Testis (tissue), 3 donors: ENCODE results near the gene ATP2C1. TPM values are rescaled to one million over a fixed set of nuclear protein-coding genes. Genes with fewer than 3 reads are reported as not detected.

ENCODE experiments used
- DNase-seq: peaks from one replicate; pipeline ENCODE4 v3.0.0-alpha.2; 2019
- H3K27ac ChIP-seq, 2 donors: fragments of 200-600 bp; sonication (generic); one replicate each; pipeline ENCODE4 v1.5.1; 2019
- H3K27me3 ChIP-seq: fragments of 200-600 bp; sonication (generic); one replicate; pipeline ENCODE4 v1.5.1; 2019
- H3K36me3 ChIP-seq: fragments of 200-600 bp; sonication (generic); one replicate; pipeline ENCODE4 v1.5.1; 2017; ENCODE audit warnings: low read depth; ENCODE audit errors: missing control alignments
- H3K4me1 ChIP-seq: fragments of 200-600 bp; sonication (generic); one replicate; pipeline ENCODE4 v1.5.1; 2019
- H3K4me3 ChIP-seq, 2 donors: fragments of 200-600 bp; sonication (generic); one replicate each; pipeline ENCODE4 v1.5.1; 2017 to 2019
- H3K9me3 ChIP-seq: fragments of 200-600 bp; sonication (generic); one replicate; pipeline ENCODE4 v1.5.1; 2017
- CTCF ChIP-seq, 3 experiments: fragments of 450-650 bp in 2 of 3; fragments of 200-600 bp in 1 of 3; sonication (generic) in 1 of 3; IDR thresholded peaks; one replicate each; pipeline ENCODE4 v1.5.1; 2016 to 2019; ENCODE audit warnings: antibody characterized with exemption in 3 of 3, mild to moderate bottlenecking in 2 of 3, moderate library complexity in 1 of 3
- POLR2A ChIP-seq: fragments of 450-650 bp; IDR thresholded peaks from one replicate; pipeline ENCODE4 v1.6.1; 2017; ENCODE audit warnings: antibody characterized with exemption, mild to moderate bottlenecking, moderate library complexity
- WGBS, 2 donors: methylation state at CpG; one replicate each; pipeline ENCODE4 v1.1.5; 2018; 5-methylcytosine and 5-hydroxymethylcytosine counted together
- intact Hi-C: fragments of 100-400 bp; cut with DNase I; formaldehyde crosslinking; loops from one replicate; pipeline ENCODE4 v1.15.1; 2023; ENCODE audit warnings: low total_unique reads
- polyA plus RNA-seq: library from polyadenylated mRNA; stranded (reverse); fragments of 350-450 nt; fragmentation: Illumina TruSeq; extraction: RNeasy Lipid Tissue Mini Kit (QIAGEN cat#74804); gene quantifications from one replicate; pipeline ENCODE4 v1.2.3, GENCODE V29; 2014; ENCODE audit warnings: low read depth, low replicate concordance; ENCODE audit not compliant: insufficient read depth
- total RNA-seq, 2 donors: library from RNA; depleted of rRNA; stranded (reverse); fragments of >200 nt; gene quantifications; one replicate each; pipeline ENCODE4 v1.2.3, GENCODE V29; 2016

Gene ATP2C1
- total and polyA plus RNA-seq, 3 donors from 2014 or later: 51.0 to 103 (median 88.0) TPM

- intact Hi-C loops: no loop called here
- no peak for TF ChIP-seq CTCF (IDR thresholded peaks at IDR 0.05)
- no peak for TF ChIP-seq POLR2A
- DNase-seq: peak; percentile 34
- Histone ChIP-seq H3K4me3 (peak overlapping the region; percentile 8 to 33), H3K9me3 (no peaks in the 10 kb centered on the region), H3K27ac (peak overlapping the region; percentile 80 to 83), H3K4me1 (peaks cover 8% of the 10 kb centered on the region), H3K27me3 (no peaks in the 10 kb centered on the region), H3K36me3 (no peaks in the 10 kb centered on the region)
- WGBS, 2 donors: 20 to 30% methylated on average over 8 of the region's 8 CpGs
Observed at GRCh38 chr3:130850044-130850797, 43.7 kb upstream of the ATP2C1 start.

GRCh38 chr3:130850843-130851242 lies 43.0 kb upstream of the ATP2C1 start:
- no peaks in the 10 kb centered on the region for H3K27me3 ChIP-seq
- H3K4me3 ChIP-seq: peak overlapping the region; percentile 8 to 33
- no peaks in the 10 kb centered on the region for H3K9me3 ChIP-seq
- no peaks in the 10 kb centered on the region for H3K36me3 ChIP-seq
- peaks cover 8% of the 10 kb centered on the region for H3K4me1 ChIP-seq
- intact Hi-C loops: no loop called here
- 28 to 46% methylated on average over 7 of the region's 7 CpGs for WGBS, 2 donors
- DNase-seq: peak; percentile 23
- TF ChIP-seq CTCF (IDR thresholded peaks at IDR 0.05) (no peak), POLR2A (no peak)
- peak overlapping the region; percentile 80 to 83 for H3K27ac ChIP-seq

- H3K4me1 ChIP-seq: peaks cover 8% of the 10 kb centered on the region
Observed at GRCh38 chr3:130851277-130851676, 42.6 kb upstream of the ATP2C1 start.

GRCh38 chr3:130853581-130853980 lies 40.3 kb upstream of the ATP2C1 start:
- DNase-seq: no peak
- intact Hi-C loops: no loop called here
- Histone ChIP-seq H3K4me1 (peaks cover 8% of the 10 kb centered on the region), H3K27ac (peak overlapping the region in 1 of 2 donors; percentile 7), H3K9me3 (no peaks in the 10 kb centered on the region), H3K27me3 (no peaks in the 10 kb centered on the region), H3K36me3 (no peaks in the 10 kb centered on the region), H3K4me3 (no peak overlapping the region)
- WGBS, 2 donors: 69 to 70% methylated on average over 2 of the region's 2 CpGs
- no peak for TF ChIP-seq POLR2A
- TF ChIP-seq CTCF (IDR thresholded peaks at IDR 0.05): no peak

More at GRCh38 chr3:130851277-130851676, 42.6 kb upstream of the ATP2C1 start:
- no peaks in the 10 kb centered on the region for H3K27me3 ChIP-seq
- peak overlapping the region in 1 of 2 donors; percentile 33 for H3K4me3 ChIP-seq
- TF ChIP-seq CTCF (IDR thresholded peaks at IDR 0.05): no peak
- TF ChIP-seq POLR2A: no peak
- no peaks in the 10 kb centered on the region for H3K36me3 ChIP-seq
- no peak for DNase-seq
- H3K27ac ChIP-seq: peak overlapping the region; percentile 80 to 83
- H3K9me3 ChIP-seq: no peaks in the 10 kb centered on the region
- intact Hi-C loops: no loop called here
